Measurements from ENCODE around the gene ADGRG1.

ADGRG1 gene

GRCh38 chr16:57637020-57637419, 8.6 kb downstream of the ADGRG1 start:
- no peak for FAIRE-seq
- TF ChIP-seq, protein P1, sequence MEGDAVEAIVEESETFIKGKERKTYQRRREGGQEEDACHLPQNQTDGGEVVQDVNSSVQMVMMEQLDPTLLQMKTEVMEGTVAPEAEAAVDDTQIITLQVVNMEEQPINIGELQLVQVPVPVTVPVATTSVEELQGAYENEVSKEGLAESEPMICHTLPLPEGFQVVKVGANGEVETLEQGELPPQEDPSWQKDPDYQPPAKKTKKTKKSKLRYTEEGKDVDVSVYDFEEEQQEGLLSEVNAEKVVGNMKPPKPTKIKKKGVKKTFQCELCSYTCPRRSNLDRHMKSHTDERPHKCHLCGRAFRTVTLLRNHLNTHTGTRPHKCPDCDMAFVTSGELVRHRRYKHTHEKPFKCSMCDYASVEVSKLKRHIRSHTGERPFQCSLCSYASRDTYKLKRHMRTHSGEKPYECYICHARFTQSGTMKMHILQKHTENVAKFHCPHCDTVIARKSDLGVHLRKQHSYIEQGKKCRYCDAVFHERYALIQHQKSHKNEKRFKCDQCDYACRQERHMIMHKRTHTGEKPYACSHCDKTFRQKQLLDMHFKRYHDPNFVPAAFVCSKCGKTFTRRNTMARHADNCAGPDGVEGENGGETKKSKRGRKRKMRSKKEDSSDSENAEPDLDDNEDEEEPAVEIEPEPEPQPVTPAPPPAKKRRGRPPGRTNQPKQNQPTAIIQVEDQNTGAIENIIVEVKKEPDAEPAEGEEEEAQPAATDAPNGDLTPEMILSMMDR (IDR thresholded peaks at IDR 0.05; ENCODE audit: insufficient read depth, missing control alignments) = no peak
- DNase-seq (ENCODE audit: insufficient read length, low spot score) = no peak

DNA sequence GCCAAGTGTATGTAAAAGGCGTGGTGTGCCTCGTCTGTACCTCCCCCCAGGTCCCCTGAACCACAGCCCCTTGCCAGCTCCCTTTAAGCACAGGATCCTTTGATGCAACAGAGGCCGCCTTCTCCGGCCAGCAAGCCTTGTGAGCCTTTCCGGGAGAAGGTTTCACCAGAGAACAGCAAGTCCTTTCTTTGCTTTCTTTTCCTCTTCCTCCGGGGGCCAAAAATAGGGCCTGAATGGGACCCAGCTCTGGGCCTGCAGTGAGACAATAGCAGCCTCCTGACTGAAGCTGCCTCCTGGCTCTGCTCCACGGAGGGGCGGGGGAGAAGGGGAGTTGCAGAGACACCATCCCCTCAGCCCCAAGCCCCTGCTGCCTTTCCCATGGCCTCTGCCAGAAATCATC, 9.0 kb downstream of the ADGRG1 start:
- TF ChIP-seq, protein P1 (IDR thresholded peaks at IDR 0.05; ENCODE audit: insufficient read depth, missing control alignments) = no peak
- FAIRE-seq (no peak), DNase-seq (ENCODE audit: insufficient read length, low spot score) (no peak)

- FAIRE-seq (no peak), DNase-seq (ENCODE audit: insufficient read length, low spot score) (no peak)
- TF ChIP-seq, protein P1 (IDR thresholded peaks at IDR 0.05; ENCODE audit: insufficient read depth, missing control alignments) = no peak
Measured at GRCh38 chr16:57637965-57638364, 9.5 kb downstream of the ADGRG1 start.

DNA sequence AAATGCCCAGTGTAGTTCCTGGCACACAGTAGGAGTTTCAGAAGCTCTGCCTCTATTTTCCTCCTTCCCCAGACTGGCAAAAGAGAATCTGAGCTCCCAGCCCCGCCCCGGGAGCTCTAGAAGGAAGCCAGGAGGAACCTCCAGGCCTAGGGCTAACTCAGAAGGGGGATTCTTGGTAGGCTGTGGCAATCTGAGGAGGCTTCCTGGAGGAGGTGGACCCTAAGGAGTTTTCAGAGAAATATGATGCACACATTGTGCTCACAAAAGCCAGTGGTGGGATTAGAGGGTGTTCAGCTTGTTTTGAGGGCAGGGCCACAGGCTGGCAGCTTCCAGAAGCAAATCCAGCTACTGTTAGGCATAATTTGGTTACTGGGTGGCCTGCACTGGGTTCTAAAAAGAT, 10.0 kb downstream of the ADGRG1 start:
- FAIRE-seq = no peak

GRCh38 chr16:57639172-57639887, 10.9 kb downstream of the ADGRG1 start:
- FAIRE-seq (no peak), DNase-seq (ENCODE audit: insufficient read length, low spot score) (peak; percentile 57)
- TF ChIP-seq, protein P1 (IDR thresholded peaks at IDR 0.05; ENCODE audit: insufficient read depth, missing control alignments) = no peak

More for the DNA sequence above, 10.0 kb downstream of the ADGRG1 start:
- no peak for DNase-seq (ENCODE audit: insufficient read length, low spot score)
- TF ChIP-seq, protein P1 (IDR thresholded peaks at IDR 0.05; ENCODE audit: insufficient read depth, missing control alignments) = no peak

GRCh38 chr16:57640185-57640584, 11.8 kb downstream of the ADGRG1 start:
- no peak for FAIRE-seq
- TF ChIP-seq, protein P1 (IDR thresholded peaks at IDR 0.05; ENCODE audit: insufficient read depth, missing control alignments) = no peak
- no peak for DNase-seq (ENCODE audit: insufficient read length, low spot score)

DNA sequence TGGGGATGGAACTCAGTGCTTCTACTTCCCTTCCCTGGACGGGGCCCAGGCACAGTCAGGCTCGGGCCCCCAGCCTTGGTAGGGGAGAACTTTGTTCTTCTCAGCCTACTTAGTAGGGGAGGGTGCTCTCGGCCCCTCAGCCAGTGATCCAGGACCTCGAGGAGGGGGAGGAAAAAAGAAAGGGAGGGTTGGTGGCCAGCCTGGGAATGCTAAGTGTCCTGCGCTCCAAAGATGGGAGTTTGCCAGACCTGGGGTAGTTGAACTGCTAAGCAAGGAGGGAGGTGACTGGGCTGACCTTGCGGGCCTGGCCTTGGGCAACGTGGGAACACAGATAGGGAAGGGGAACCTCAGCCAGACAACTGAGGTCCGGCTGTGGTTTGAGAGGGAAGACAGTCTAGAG, 12.2 kb downstream of the ADGRG1 start:
- DNase-seq (ENCODE audit: insufficient read length, low spot score) (no peak), FAIRE-seq (no peak)
- TF ChIP-seq, protein P1 (IDR thresholded peaks at IDR 0.05; ENCODE audit: insufficient read depth, missing control alignments) = no peak

Data from D721Med (cell line).